ENCODE results near the gene C1orf21. TPM values are rescaled to one million over a fixed set of nuclear protein-coding genes. Genes with fewer than 3 reads are reported as not detected.

The C1orf21 gene
- total RNA-seq, 1 donor from 2014 or later = 44.6 TPM

DNA sequence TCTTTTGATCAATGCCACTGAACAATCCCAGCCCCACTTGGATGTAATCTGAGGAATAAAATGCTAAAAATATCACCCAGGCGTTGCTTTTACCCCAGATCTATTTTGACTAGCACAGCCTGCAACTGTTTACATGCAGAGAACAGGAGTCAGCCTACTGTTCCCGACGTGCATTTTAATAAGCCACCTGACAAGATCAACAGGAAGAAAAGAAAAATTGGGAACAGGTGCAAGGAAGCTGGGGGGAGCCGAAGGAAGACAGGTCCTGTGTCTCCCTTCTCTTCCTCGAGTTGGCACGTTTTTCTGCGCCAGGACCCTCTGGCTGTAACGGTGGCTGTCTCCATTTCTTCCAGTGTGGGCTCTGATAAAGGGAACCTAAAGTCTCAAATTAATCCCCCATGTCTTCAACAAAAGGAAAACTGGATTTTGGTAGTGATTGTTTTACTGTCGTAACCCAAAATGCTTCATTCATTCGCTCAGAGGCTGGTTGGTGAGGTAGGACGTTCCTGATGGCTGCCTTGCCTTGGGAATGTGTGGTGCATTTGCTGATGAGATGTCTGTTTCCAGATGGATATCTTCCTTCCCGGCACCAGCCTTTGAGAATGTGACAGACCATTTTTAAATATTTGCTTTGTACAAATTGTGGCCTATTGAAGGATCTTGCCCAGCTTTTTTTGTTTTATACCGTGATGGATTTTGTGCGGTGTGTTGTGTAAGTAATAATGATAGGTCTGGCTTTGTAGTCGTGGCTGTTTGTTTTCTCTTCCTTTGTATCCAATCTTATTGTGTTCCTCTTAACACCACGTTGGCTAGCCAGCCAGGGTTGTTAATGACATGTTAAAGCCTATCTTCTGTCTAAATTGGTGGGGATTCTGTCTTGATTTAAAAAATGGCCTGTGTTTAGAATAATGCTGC, 117.5 kb downstream of the C1orf21 start:
- no peak for DNase-seq (ENCODE audit: extremely low spot score, unreplicated experiment)
- TF ChIP-seq, protein P1, sequence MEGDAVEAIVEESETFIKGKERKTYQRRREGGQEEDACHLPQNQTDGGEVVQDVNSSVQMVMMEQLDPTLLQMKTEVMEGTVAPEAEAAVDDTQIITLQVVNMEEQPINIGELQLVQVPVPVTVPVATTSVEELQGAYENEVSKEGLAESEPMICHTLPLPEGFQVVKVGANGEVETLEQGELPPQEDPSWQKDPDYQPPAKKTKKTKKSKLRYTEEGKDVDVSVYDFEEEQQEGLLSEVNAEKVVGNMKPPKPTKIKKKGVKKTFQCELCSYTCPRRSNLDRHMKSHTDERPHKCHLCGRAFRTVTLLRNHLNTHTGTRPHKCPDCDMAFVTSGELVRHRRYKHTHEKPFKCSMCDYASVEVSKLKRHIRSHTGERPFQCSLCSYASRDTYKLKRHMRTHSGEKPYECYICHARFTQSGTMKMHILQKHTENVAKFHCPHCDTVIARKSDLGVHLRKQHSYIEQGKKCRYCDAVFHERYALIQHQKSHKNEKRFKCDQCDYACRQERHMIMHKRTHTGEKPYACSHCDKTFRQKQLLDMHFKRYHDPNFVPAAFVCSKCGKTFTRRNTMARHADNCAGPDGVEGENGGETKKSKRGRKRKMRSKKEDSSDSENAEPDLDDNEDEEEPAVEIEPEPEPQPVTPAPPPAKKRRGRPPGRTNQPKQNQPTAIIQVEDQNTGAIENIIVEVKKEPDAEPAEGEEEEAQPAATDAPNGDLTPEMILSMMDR (conservative IDR thresholded peaks at IDR 0.05) = no peak
- Mint-ChIP-seq H3K9me3 (no peaks in the 10 kb centered on the region), H3K27ac (no peak overlapping the region), H3K4me1 (ENCODE audit: unreplicated experiment) (peaks cover 25% of the 10 kb centered on the region), H3K27me3 (no peaks in the 10 kb centered on the region), H3K4me3 (peak overlapping the region; percentile 8), H3K36me3 (peaks cover 3% of the 10 kb centered on the region)

DNA sequence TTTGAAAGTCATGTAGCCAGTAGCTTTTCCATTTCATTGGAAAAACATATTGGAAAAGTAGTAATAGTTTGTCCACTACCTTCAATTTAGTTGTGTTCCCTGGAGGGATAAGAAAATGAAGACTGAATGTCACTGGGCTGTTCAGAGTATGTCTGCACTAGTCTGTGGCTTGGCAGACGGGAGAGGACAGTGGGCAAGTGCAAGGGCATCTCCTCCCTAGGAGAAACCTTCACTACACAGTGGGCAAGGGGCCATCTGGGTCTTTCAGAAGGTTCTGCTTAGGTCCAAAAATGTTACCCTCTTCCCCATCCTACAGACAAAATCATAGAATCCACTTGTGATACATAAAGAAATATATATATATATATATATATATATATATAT, 118.1 kb downstream of the C1orf21 start:
- H3K27ac Mint-ChIP-seq = no peak overlapping the region
- H3K4me3 Mint-ChIP-seq = peak overlapping the region; percentile 8
- H3K9me3 Mint-ChIP-seq = no peaks in the 10 kb centered on the region
- no peak for DNase-seq (ENCODE audit: extremely low spot score, unreplicated experiment)
- H3K36me3 Mint-ChIP-seq = peaks cover 3% of the 10 kb centered on the region
- no peaks in the 10 kb centered on the region for H3K27me3 Mint-ChIP-seq
- TF ChIP-seq, protein P1 (conservative IDR thresholded peaks at IDR 0.05) = no peak
- H3K4me1 Mint-ChIP-seq (ENCODE audit: unreplicated experiment) = peaks cover 25% of the 10 kb centered on the region

DNA sequence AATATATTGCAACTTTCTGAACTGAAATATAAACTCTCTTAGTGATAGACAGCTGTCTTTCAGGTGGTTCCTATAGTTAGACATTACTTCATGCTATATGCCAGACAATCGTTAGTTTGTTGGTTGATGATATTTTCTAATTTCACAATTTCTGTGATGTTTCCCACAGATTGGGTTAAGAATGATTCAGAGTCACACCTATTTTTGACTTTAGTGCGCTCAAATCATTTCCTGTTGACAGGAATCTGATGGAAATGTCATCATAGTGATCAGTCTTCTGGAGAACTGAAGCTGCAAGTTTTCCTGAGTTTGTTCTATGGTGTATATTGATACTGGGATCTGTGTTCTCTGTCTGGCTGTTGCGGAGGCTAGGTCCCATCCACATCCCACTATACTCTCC, 119.7 kb downstream of the C1orf21 start:
- peaks cover 11% of the 10 kb centered on the region for H3K36me3 Mint-ChIP-seq
- DNase-seq (ENCODE audit: extremely low spot score, unreplicated experiment) = no peak
- no peaks in the 10 kb centered on the region for H3K9me3 Mint-ChIP-seq
- no peak overlapping the region for H3K27ac Mint-ChIP-seq
- H3K4me1 Mint-ChIP-seq (ENCODE audit: unreplicated experiment) = peaks cover 25% of the 10 kb centered on the region
- TF ChIP-seq, protein P1 (conservative IDR thresholded peaks at IDR 0.05) = no peak
- H3K27me3 Mint-ChIP-seq = no peaks in the 10 kb centered on the region
- no peak overlapping the region for H3K4me3 Mint-ChIP-seq

DNA sequence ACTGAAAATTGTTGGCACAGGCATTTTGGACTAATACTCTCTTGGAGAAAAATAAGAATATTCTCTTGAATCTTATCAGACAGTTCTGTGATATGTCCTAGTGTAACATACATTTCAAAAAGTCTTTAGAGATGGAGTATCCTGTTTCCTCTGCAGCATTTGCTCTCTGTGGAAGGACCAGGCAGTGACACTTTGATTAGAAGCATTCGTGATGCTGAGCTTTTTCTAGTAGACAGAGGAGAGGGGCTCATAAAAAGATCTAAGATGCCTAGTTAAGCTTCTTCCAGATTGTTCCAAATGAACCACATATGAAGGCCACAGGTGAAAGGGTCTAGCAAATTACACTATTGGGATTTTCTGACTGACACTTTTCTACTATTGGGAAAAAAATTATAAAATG, 120.3 kb downstream of the C1orf21 start:
- no peak for DNase-seq (ENCODE audit: extremely low spot score, unreplicated experiment)
- Mint-ChIP-seq H3K4me3 (no peak overlapping the region), H3K9me3 (no peaks in the 10 kb centered on the region), H3K27ac (no peak overlapping the region), H3K36me3 (peaks cover 13% of the 10 kb centered on the region), H3K4me1 (ENCODE audit: unreplicated experiment) (peaks cover 25% of the 10 kb centered on the region), H3K27me3 (no peaks in the 10 kb centered on the region)
- TF ChIP-seq, protein P1 (conservative IDR thresholded peaks at IDR 0.05) = no peak

DNA sequence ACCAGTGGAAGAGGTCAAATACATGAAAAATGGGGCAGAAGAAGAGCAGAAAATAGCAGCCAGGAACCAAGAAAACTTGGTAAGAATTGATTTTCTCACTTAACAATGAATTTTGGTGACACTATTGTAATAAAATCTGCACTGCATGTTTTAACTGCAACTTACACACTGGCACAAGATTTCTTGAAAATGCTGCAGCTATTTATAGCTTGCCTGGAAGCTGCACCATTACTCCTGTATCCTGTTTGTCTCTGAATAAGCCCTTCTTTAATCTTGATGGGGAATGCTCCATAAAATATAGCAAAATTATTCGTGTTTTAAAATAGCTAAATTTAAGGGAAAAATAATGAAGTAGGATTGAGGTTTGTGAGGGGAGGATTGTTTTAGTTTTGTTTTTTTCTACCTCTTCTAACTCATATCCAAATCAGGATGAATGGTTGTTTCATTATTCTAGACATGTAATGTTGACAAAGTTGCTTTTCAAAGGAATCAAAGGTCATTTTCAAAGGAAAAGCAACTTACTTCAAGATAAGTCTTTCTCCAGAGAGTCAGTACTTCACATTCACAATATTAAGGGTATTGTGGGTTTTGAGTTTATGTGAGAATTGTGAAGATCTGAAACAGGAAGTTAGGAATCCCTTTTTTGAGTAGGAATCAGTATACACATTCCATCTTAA, 120.9 kb downstream of the C1orf21 start:
- no peak for DNase-seq (ENCODE audit: extremely low spot score, unreplicated experiment)
- Mint-ChIP-seq H3K4me1 (ENCODE audit: unreplicated experiment) (peaks cover 25% of the 10 kb centered on the region), H3K36me3 (peaks cover 16% of the 10 kb centered on the region), H3K27me3 (no peaks in the 10 kb centered on the region), H3K4me3 (no peak overlapping the region), H3K27ac (no peak overlapping the region), H3K9me3 (no peaks in the 10 kb centered on the region)
- TF ChIP-seq, protein P1 (conservative IDR thresholded peaks at IDR 0.05) = no peak
